ENCODE results near the gene ARHGAP23. TPM values are rescaled to one million over a fixed set of nuclear protein-coding genes. Genes with fewer than 3 reads are reported as not detected.

Gene ARHGAP23
- total and polyA plus RNA-seq, 7 donors, result 0.69 to 42.1 (median 11.2) TPM

GRCh38 chr17:38400286-38400685 lies 28.0 kb upstream of the ARHGAP23 start:
- H3K36me3 ChIP-seq, result peaks cover 29 to 72% (median 43%) of the 10 kb centered on the region in 4 donors

GRCh38 chr17:38401459-38401858 lies 26.8 kb upstream of the ARHGAP23 start:
- Histone ChIP-seq H3K9me3 (no peaks in the 10 kb centered on the region), H3K27me3 (no peaks in the 10 kb centered on the region), H3K36me3 (peaks cover 20 to 60% (median 34%) of the 10 kb centered on the region in 4 donors), H3K4me1 (peaks cover 0 to 26% (median 9%) of the 10 kb centered on the region in 4 donors), H3K4me3 (no peak overlapping the region), H3K27ac (no peak overlapping the region)
- TF ChIP-seq POLR2AphosphoS5 (IDR thresholded peaks at IDR 0.05) (no peak), CTCF (IDR thresholded peaks at IDR 0.05) (no peak), POLR2A (IDR thresholded peaks at IDR 0.05) (no peak), EP300 (IDR thresholded peaks at IDR 0.05) (no peak)
- DNase-seq, result no peak
- intact Hi-C loops (cut with DNase I), result no loop called here
- whole genome bisulfite sequencing, 2 donors, result 85 to 91% methylated on average over 4 of the region's 4 CpGs

More at GRCh38 chr17:38400286-38400685, 28.0 kb upstream of the ARHGAP23 start:
- no peak overlapping the region for H3K4me3 ChIP-seq
- 91% methylated on average over 6 of the region's 6 CpGs for WGBS, 2 donors
- H3K27ac ChIP-seq, result no peak overlapping the region
- TF ChIP-seq CTCF (IDR thresholded peaks at IDR 0.05) (no peak), EP300 (IDR thresholded peaks at IDR 0.05) (no peak), POLR2AphosphoS5 (IDR thresholded peaks at IDR 0.05) (no peak), POLR2A (IDR thresholded peaks at IDR 0.05) (no peak)
- peaks cover 0 to 23% (median 7%) of the 10 kb centered on the region in 4 donors for H3K4me1 ChIP-seq
- DNase-seq, result no peak
- intact Hi-C loops (cut with DNase I), result no loop called here
- no peaks in the 10 kb centered on the region for H3K27me3 ChIP-seq
- no peaks in the 10 kb centered on the region for H3K9me3 ChIP-seq

GRCh38 chr17:38402897-38403296 lies 25.4 kb upstream of the ARHGAP23 start:
- Histone ChIP-seq H3K27ac (no peak overlapping the region), H3K36me3 (peaks cover 19 to 45% (median 22%) of the 10 kb centered on the region in 4 donors), H3K4me1 (peaks cover 0 to 26% (median 9%) of the 10 kb centered on the region in 4 donors), H3K4me3 (no peak overlapping the region), H3K27me3 (no peaks in the 10 kb centered on the region), H3K9me3 (no peaks in the 10 kb centered on the region)
- TF ChIP-seq POLR2A (IDR thresholded peaks at IDR 0.05) (no peak), EP300 (IDR thresholded peaks at IDR 0.05) (no peak), POLR2AphosphoS5 (IDR thresholded peaks at IDR 0.05) (no peak), CTCF (IDR thresholded peaks at IDR 0.05) (no peak)
- no peak for DNase-seq
- 86 to 93% methylated on average over 5 of the region's 5 CpGs for WGBS, 2 donors
- intact Hi-C loops (cut with DNase I), result no loop called here

GRCh38 chr17:38403491-38403890 lies 24.8 kb upstream of the ARHGAP23 start:
- DNase-seq, result no peak
- intact Hi-C loops (cut with DNase I), result no loop called here
- Histone ChIP-seq H3K4me3 (no peak overlapping the region), H3K4me1 (peaks cover 0 to 26% (median 9%) of the 10 kb centered on the region in 4 donors), H3K9me3 (no peaks in the 10 kb centered on the region), H3K36me3 (peaks cover 18 to 39% (median 22%) of the 10 kb centered on the region in 4 donors), H3K27me3 (no peaks in the 10 kb centered on the region), H3K27ac (no peak overlapping the region)
- 61 to 63% methylated on average over 4 of the region's 4 CpGs for WGBS, 2 donors
- TF ChIP-seq CTCF (IDR thresholded peaks at IDR 0.05) (no peak), POLR2A (IDR thresholded peaks at IDR 0.05) (no peak), POLR2AphosphoS5 (IDR thresholded peaks at IDR 0.05) (no peak), EP300 (IDR thresholded peaks at IDR 0.05) (no peak)
